GM10847 (cell line): ENCODE results near the gene ALOX5.

Experiments
- POLR2A ChIP-seq: IDR thresholded peaks from 2 replicates; pipeline ENCODE4 v1.6.1; 2011; ENCODE audit not compliant: insufficient read length; ENCODE audit errors: extremely low read depth

ALOX5 gene

GRCh38 chr10:45450866-45451265 lies 76.8 kb downstream of the ALOX5 start:
- TF ChIP-seq POLR2A, result no peak

- no peak for TF ChIP-seq POLR2A
Observed at GRCh38 chr10:45451407-45451806, 77.4 kb downstream of the ALOX5 start.

DNA sequence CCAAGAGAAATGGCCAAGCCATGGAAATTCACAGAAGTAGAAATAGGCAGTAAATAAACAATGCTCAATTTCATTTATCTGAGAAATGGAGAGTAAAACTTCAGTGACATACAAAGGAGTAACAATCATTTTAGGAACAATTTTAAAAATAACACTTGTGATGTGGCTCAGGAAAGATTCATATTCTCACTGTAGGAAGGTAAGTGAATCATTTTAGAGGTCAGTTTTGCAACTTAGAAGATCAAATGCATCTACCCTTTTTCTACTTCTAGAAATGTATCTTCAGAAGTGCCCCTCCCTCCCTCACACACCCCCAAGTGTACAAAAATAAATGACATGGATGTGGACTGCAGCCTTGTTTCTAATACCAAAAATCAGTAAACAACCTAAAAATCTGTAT lies 78.3 kb downstream of the ALOX5 start:
- TF ChIP-seq POLR2A, result no peak

GRCh38 chr10:45452743-45453452 lies 78.9 kb downstream of the ALOX5 start:
- no peak for TF ChIP-seq POLR2A

- TF ChIP-seq POLR2A, result no peak
Observed at GRCh38 chr10:45453639-45454255, 79.7 kb downstream of the ALOX5 start.

DNA sequence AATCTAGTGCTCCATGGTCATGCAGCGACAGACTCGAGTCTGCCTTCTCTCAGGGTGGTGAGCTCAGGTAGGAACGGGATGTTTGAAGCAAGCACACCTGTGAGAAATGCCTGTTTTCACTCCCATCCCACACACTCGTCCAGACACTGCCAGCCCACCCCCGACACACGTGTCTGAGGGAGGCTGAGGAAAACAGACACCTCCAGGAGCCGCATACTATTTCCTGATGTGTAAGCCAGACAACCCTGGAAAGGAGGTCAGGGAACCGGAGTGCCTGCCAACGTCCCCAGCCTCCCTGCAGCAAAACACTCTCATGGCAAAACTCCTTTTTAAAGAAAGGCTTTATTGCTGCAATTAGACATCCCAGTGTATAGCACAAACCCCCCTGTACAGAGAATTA lies 80.2 kb downstream of the ALOX5 start:
- TF ChIP-seq POLR2A, result no peak

- TF ChIP-seq POLR2A, result no peak
Observed at GRCh38 chr10:45454859-45455258, 80.8 kb downstream of the ALOX5 start.

GRCh38 chr10:45456233-45456632 lies 82.2 kb downstream of the ALOX5 start:
- no peak for TF ChIP-seq POLR2A

- TF ChIP-seq POLR2A, result no peak
Observed at GRCh38 chr10:45456822-45457221, 82.8 kb downstream of the ALOX5 start.

- TF ChIP-seq POLR2A, result no peak
Observed at GRCh38 chr10:45457487-45457886, 83.5 kb downstream of the ALOX5 start.

DNA sequence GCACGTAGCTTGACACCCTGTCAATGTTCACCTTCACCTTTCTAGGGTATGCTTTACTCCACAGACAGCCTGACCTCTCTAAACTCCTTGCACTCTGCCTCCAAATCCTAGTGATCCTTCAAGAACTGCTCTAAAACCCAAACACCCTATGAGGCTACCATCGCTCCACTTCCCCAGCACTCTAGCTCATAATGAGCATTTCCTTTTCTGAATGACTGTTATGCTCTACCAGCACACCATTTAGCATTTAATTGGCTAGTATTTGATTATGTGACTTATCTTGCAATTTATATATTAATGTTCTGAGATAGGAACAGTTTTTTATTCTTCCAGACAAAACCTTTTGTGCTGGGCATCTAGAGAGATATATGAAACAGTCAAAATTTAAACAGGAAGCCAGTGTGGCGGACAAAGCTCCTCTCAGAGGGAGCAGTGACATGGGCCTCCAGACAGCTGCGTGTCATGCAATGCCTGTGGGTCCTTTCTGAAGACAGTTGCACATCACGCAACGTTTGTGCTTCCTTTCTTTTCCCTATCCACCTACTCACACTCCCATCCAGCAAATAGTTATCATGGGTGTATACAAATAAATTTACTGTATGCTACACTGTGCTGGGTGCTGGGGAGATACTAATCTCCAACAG lies 86.3 kb downstream of the ALOX5 start:
- TF ChIP-seq POLR2A, result no peak

DNA sequence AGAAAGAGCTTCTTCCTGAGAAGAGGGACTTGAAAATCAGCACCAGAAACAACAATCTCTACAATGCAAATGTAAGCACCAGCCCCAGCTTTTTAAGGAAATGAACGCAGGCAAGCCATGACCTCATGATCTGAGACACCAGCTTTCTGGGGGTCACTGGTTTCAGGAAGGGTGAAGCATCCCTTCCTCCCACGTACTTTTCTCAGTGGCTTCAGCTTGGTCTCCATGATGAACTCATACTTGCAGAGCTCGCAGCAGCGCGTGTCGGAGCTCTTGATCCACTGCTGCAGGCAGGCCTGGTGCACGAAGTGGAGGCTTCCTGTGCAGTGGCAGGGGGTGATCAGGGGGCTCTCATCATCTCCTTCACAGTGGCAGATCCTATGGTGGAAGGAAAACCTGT lies 87.0 kb downstream of the ALOX5 start:
- TF ChIP-seq POLR2A, result peak; percentile 59

GRCh38 chr10:45463244-45464116 lies 89.5 kb downstream of the ALOX5 start:
- no peak for TF ChIP-seq POLR2A

DNA sequence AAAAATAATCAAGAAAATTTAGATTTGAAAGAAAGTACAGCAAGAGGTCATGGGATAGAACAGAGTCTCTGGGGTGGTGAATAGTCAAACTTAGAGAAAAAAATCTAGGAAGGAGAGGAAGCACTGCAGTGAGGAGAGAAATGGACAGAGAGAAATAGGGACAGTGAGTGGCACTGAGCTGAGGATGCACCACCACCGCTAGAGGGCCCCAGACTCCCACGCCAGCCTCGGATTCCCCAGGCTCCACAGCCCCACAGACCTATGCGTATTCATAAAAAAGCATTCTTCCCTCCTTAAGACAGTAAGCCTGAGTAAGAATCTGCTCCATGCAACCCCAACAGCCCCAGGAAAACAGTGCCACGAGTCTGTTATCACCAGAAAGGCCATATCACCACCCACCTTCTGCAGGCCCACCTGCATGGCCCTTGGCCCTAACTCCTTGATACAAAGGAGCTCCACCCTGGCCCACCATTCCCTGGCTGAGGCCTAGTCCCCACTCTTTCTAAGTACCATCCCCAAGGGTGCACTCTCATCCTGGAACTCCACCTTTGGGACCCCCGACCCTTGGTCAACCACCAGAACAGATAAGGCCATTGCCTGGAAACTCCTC lies 91.0 kb downstream of the ALOX5 start:
- no peak for TF ChIP-seq POLR2A

DNA sequence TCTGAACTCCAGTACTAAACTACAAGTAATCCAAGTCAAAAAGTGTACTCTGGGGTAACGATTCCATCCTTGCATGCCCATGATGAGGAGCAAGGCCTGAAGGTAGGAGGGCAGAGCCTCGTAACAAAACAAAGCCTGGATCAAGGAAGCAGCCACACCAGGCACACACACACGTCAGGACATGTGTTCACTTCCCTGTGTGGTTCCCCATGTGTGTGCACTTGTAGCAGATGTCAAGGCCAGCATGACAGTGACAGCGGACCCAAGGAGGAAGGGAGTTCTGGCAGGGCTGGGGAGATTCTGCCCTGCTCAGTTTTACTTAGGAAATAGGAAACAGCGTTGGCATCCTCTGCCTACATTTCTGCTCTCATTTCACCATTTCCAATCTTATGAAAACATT lies 92.8 kb downstream of the ALOX5 start:
- no peak for TF ChIP-seq POLR2A
